Measurements from ENCODE around the gene PBX1. TPM values are rescaled to one million over a fixed set of nuclear protein-coding genes. Genes with fewer than 3 reads are reported as not detected.
"Not testable (repeated sequence)": the region's sequence is repeated elsewhere in the genome, so short reads cannot be mapped to it uniquely, and the experiment has no call there.

The PBX1 gene
- total RNA-seq, 2 donors from 2014 or later, result 50.2 to 60.4 TPM

DNA sequence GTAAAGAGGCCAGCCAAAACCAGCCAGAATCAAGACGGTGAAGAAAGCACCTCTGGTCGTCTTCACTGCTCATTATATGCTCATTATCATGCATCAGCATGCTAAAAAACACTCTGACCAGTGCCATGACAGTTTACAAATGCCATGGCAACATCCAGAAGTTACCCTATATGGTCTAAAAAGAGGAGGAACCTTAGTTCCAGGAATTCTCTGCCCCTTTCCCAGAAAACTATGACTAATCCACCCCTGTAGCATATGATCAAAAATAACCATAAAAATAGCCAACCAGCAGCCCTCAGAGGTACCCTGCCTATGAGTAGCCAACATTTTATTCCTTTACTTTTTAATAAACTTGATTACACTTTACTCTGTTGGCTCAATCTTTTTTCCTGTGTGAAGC is 34.2 kb upstream of the PBX1 start:
- no peak for DNase-seq (ENCODE audit: low spot score)
- no peak overlapping the region for H3K4me3 ChIP-seq
- no peak for TF ChIP-seq POLR2A (IDR thresholded peaks at IDR 0.05)
- TF ChIP-seq, protein P1, sequence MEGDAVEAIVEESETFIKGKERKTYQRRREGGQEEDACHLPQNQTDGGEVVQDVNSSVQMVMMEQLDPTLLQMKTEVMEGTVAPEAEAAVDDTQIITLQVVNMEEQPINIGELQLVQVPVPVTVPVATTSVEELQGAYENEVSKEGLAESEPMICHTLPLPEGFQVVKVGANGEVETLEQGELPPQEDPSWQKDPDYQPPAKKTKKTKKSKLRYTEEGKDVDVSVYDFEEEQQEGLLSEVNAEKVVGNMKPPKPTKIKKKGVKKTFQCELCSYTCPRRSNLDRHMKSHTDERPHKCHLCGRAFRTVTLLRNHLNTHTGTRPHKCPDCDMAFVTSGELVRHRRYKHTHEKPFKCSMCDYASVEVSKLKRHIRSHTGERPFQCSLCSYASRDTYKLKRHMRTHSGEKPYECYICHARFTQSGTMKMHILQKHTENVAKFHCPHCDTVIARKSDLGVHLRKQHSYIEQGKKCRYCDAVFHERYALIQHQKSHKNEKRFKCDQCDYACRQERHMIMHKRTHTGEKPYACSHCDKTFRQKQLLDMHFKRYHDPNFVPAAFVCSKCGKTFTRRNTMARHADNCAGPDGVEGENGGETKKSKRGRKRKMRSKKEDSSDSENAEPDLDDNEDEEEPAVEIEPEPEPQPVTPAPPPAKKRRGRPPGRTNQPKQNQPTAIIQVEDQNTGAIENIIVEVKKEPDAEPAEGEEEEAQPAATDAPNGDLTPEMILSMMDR (IDR thresholded peaks at IDR 0.05), result no peak
- TF ChIP-seq POLR2AphosphoS5 (IDR thresholded peaks at IDR 0.05), result no peak
- H3K36me3 ChIP-seq, result no peaks in the 10 kb centered on the region
- no peak overlapping the region for H3K27ac ChIP-seq
- WGBS, result 87% methylated on average over 2 of the region's 2 CpGs
- intact Hi-C loops (cut with DNase I), result no loop called here
- H3K9me3 ChIP-seq, result no peaks in the 10 kb centered on the region
- no peaks in the 10 kb centered on the region for H3K4me1 ChIP-seq (replicated peaks)
- H3K27me3 ChIP-seq (replicated peaks; ENCODE audit: insufficient read depth), result no peaks in the 10 kb centered on the region

DNA sequence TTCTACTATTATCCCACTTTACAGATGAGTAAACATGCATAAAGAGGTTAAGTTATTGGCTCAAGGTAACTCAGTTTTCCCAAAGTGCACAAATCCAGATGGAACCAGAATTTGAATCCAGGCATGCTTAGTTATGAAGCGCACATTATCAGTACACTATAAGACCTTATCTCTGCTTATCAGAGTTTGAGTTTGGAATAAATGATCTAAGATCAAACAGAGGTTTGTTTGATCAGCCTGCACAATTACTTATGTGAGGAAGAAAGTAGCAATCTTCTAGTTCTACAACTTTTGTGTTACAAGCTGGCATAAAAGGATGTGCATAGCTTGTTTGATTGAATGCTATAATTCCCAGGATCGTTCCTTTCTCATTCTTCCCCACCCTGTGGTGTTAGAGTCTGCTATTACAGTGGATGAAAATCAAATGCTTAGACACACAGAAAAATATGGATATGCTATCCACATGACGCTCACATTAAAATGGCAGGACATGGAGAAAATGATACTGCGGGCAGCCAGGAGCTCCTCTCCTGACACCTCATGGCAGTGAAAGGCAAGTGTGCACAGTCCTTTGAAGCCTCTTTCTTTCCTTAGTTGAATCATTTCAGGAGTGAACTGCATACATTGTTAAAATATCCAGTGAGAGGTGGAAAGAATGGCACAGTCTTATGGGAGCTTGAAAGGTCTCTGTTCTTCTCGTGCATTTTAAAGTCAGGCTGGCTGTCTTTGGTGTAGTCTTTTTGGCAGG is 23.9 kb upstream of the PBX1 start:
- no peak for DNase-seq (ENCODE audit: low spot score)
- WGBS, result 77% methylated on average over 5 of the region's 5 CpGs
- intact Hi-C loops (cut with DNase I), result no loop called here
- Histone ChIP-seq H3K9me3 (no peaks in the 10 kb centered on the region), H3K27me3 (replicated peaks; ENCODE audit: insufficient read depth) (no peaks in the 10 kb centered on the region), H3K36me3 (no peaks in the 10 kb centered on the region), H3K27ac (no peak overlapping the region), H3K4me3 (no peak overlapping the region), H3K4me1 (replicated peaks) (no peaks in the 10 kb centered on the region)
- no peak for TF ChIP-seq POLR2AphosphoS5 (IDR thresholded peaks at IDR 0.05)
- TF ChIP-seq POLR2A (IDR thresholded peaks at IDR 0.05), result no peak
- TF ChIP-seq, protein P1 (IDR thresholded peaks at IDR 0.05), result no peak

DNA sequence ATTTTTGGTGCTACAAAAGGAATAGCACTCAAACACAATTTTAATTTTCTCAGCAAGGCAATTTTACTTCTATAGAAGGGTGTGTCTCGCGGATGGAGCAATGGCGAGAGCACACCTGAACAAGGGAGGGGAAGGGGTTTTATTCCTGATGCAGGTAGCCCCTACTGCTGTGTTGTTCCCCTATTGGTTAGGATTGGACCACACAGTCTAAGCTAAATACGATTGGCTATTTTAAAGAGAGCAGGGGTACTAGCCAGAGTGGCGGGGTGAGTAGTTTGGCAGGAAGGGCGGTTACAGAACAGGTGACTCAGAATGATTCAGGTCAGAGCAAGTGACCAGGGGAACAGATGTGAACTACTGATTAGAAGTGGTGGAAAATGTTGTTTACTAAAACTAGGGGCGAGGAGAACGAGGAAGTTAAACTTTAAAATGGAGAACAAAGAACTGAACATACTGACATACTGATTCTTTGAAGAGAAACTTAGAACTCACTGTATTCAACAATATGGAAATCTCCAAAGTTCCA is 6.5 kb upstream of the PBX1 start:
- H3K36me3 ChIP-seq; H3K4me1 ChIP-seq (replicated peaks); H3K27ac ChIP-seq; DNase-seq (ENCODE audit: low spot score); H3K4me3 ChIP-seq; H3K27me3 ChIP-seq (replicated peaks; ENCODE audit: insufficient read depth); H3K9me3 ChIP-seq: not testable (repeated sequence)
- 98% methylated on average over 8 of the region's 8 CpGs for WGBS
- intact Hi-C loops (cut with DNase I), result loop anchor here (10.0 kb wide), 1 partner anchor 1018 kb away; no protein-coding TSS in a partner anchor

- H3K36me3 ChIP-seq, result no peaks in the 10 kb centered on the region
- H3K9me3 ChIP-seq, result no peaks in the 10 kb centered on the region
- H3K27me3 ChIP-seq (replicated peaks; ENCODE audit: insufficient read depth), result no peaks in the 10 kb centered on the region
- H3K27ac ChIP-seq, result no peak overlapping the region
- peak; percentile 57 for TF ChIP-seq POLR2AphosphoS5 (IDR thresholded peaks at IDR 0.05)
- TF ChIP-seq, protein P1 (IDR thresholded peaks at IDR 0.05), result no peak
- no peak overlapping the region for H3K4me3 ChIP-seq
- H3K4me1 ChIP-seq (replicated peaks), result no peaks in the 10 kb centered on the region
- no peak for DNase-seq (ENCODE audit: low spot score)
- 41% methylated on average over 4 of the region's 4 CpGs for WGBS
- intact Hi-C loops (cut with DNase I), result loop anchor here (10.0 kb wide), 1 partner anchor 1022 kb away; no protein-coding TSS in a partner anchor
These were observed 1.7 kb upstream of the PBX1 start for GRCh38 chr1:164557270-164557669.

DNA sequence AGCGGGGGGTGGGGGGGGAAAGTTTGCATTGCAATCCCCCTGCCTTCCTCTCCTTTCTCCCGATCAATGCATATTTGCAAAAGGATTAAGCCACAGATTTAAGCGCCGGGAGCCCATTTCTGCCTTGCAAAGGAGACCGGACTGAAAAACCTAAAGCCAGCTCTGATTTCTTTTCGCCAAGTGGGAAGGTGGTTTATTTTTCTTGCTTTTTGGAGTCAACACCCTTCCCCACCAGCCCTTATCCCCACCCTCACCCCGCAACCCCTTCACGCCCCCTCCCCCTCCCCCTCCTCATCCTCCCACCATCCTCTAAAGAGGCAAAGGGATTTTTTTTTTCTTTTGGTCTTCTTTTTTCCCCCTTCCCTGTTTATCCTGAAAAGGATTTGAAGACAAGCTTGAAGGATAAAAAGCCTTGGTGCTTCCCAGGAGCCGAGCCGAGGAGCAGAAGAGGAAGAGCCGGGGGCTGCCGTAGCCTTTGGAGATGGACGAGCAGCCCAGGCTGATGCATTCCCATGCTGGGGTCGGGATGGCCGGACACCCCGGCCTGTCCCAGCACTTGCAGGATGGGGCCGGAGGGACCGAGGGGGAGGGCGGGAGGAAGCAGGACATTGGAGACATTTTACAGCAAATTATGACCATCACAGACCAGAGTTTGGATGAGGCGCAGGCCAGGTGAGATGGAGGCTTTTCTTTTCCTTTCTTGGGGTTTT is 513 bp downstream of the PBX1 start:
- Histone ChIP-seq H3K27ac (peak overlapping the region; percentile 87 to 90), H3K4me1 (replicated peaks) (no peaks in the 10 kb centered on the region), H3K27me3 (replicated peaks; ENCODE audit: insufficient read depth) (no peaks in the 10 kb centered on the region), H3K4me3 (peak overlapping the region; percentile 66 to 70), H3K36me3 (no peaks in the 10 kb centered on the region), H3K9me3 (no peaks in the 10 kb centered on the region)
- no peak for DNase-seq (ENCODE audit: low spot score)
- under 1% methylated on average over 20 of the region's 20 CpGs for WGBS
- TF ChIP-seq, protein P1 (IDR thresholded peaks at IDR 0.05), result no peak
- TF ChIP-seq POLR2A (IDR thresholded peaks at IDR 0.05) (no peak), POLR2AphosphoS5 (IDR thresholded peaks at IDR 0.05) (no peak)
- intact Hi-C loops (cut with DNase I), result loop anchor here (5.0 to 10.0 kb wide), 3 partner anchors 53 to 1025 kb away; no protein-coding TSS in a partner anchor
